Measurements from ENCODE around the gene CRYBA4.

The CRYBA4 gene

GRCh38 chr22:26586556-26587325 is 35.0 kb upstream of the CRYBA4 start:
- Mint-ChIP-seq H3K36me3 (ENCODE audit: insufficient read depth) (peaks cover 46% of the 10 kb centered on the region), H3K4me1 (peaks cover 57% of the 10 kb centered on the region), H3K27me3 (no peaks in the 10 kb centered on the region), H3K27ac (ENCODE audit: low read depth) (peak overlapping the region; percentile 73), H3K9me3 (no peaks in the 10 kb centered on the region), H3K4me3 (peak overlapping the region; percentile 73)
- DNase-seq (ENCODE audit: low spot score in 2 of 2) (peak in 1 of 2 donors; percentile 13), ATAC-seq (replicated peaks; ENCODE audit: extremely low read depth, poor library complexity, severe bottlenecking) (peak; percentile 43)

GRCh38 chr22:26587991-26588613 is 33.7 kb upstream of the CRYBA4 start:
- Mint-ChIP-seq H3K9me3 (no peaks in the 10 kb centered on the region), H3K27ac (ENCODE audit: low read depth) (peak overlapping the region; percentile 83), H3K36me3 (ENCODE audit: insufficient read depth) (peaks cover 43% of the 10 kb centered on the region), H3K4me1 (peaks cover 70% of the 10 kb centered on the region), H3K27me3 (no peaks in the 10 kb centered on the region), H3K4me3 (peak overlapping the region; percentile 91)
- no peak for ATAC-seq (replicated peaks; ENCODE audit: extremely low read depth, poor library complexity, severe bottlenecking)
- no peak for DNase-seq (ENCODE audit: low spot score in 2 of 2)

GRCh38 chr22:26588729-26589366 is 32.9 kb upstream of the CRYBA4 start:
- no peaks in the 10 kb centered on the region for H3K9me3 Mint-ChIP-seq
- ATAC-seq (replicated peaks; ENCODE audit: extremely low read depth, poor library complexity, severe bottlenecking) (no peak), DNase-seq (ENCODE audit: low spot score in 2 of 2) (no peak)
- H3K27ac Mint-ChIP-seq (ENCODE audit: low read depth): peak overlapping the region; percentile 83
- peaks cover 76% of the 10 kb centered on the region for H3K4me1 Mint-ChIP-seq
- no peaks in the 10 kb centered on the region for H3K27me3 Mint-ChIP-seq
- H3K36me3 Mint-ChIP-seq (ENCODE audit: insufficient read depth): peaks cover 37% of the 10 kb centered on the region
- H3K4me3 Mint-ChIP-seq: peak overlapping the region; percentile 91

GRCh38 chr22:26589367-26589844 is 32.4 kb upstream of the CRYBA4 start:
- no peaks in the 10 kb centered on the region for H3K9me3 Mint-ChIP-seq
- H3K27me3 Mint-ChIP-seq: no peaks in the 10 kb centered on the region
- ATAC-seq (replicated peaks; ENCODE audit: extremely low read depth, poor library complexity, severe bottlenecking) (no peak), DNase-seq (ENCODE audit: low spot score in 2 of 2) (peak in 1 of 2 donors; percentile 12)
- peaks cover 76% of the 10 kb centered on the region for H3K4me1 Mint-ChIP-seq
- H3K36me3 Mint-ChIP-seq (ENCODE audit: insufficient read depth): peaks cover 31% of the 10 kb centered on the region
- peak overlapping the region; percentile 83 for H3K27ac Mint-ChIP-seq (ENCODE audit: low read depth)
- H3K4me3 Mint-ChIP-seq: peak overlapping the region; percentile 91

GRCh38 chr22:26589845-26590736 is 31.7 kb upstream of the CRYBA4 start, which contains the start of gene TPST2:
Gene TPST2 (minus strand): TSS chr22:26590132. CDS start chr22:26541630, 48,502 bp downstream.
- peak within 1 kb of the TSS; percentile 91 for H3K4me3 Mint-ChIP-seq
- peak; percentile 63 to 67 for DNase-seq (ENCODE audit: low spot score in 2 of 2)
- peaks cover 72% of the 10 kb centered on the region for H3K4me1 Mint-ChIP-seq
- peak; percentile 69 for ATAC-seq (replicated peaks; ENCODE audit: extremely low read depth, poor library complexity, severe bottlenecking)
- H3K27me3 Mint-ChIP-seq: no peaks in the 10 kb centered on the region
- H3K36me3 Mint-ChIP-seq (ENCODE audit: insufficient read depth): peaks cover 26% of the 10 kb centered on the region
- peak within 1 kb of the TSS; percentile 83 for H3K27ac Mint-ChIP-seq (ENCODE audit: low read depth)
- H3K9me3 Mint-ChIP-seq: no peaks in the 10 kb centered on the region

GRCh38 chr22:26592421-26592891 is 29.3 kb upstream of the CRYBA4 start:
- H3K4me1 Mint-ChIP-seq: peaks cover 64% of the 10 kb centered on the region
- peak overlapping the region; percentile 70 for H3K4me3 Mint-ChIP-seq
- DNase-seq (ENCODE audit: low spot score in 2 of 2) (peak; percentile 28 to 61), ATAC-seq (replicated peaks; ENCODE audit: extremely low read depth, poor library complexity, severe bottlenecking) (peak; percentile 63)
- H3K27ac Mint-ChIP-seq (ENCODE audit: low read depth): peak overlapping the region; percentile 85
- H3K27me3 Mint-ChIP-seq: no peaks in the 10 kb centered on the region
- H3K36me3 Mint-ChIP-seq (ENCODE audit: insufficient read depth): peaks cover 17% of the 10 kb centered on the region
- no peaks in the 10 kb centered on the region for H3K9me3 Mint-ChIP-seq

- H3K36me3 Mint-ChIP-seq (ENCODE audit: insufficient read depth): peaks cover 13% of the 10 kb centered on the region
- no peaks in the 10 kb centered on the region for H3K27me3 Mint-ChIP-seq
- H3K4me3 Mint-ChIP-seq: peak overlapping the region; percentile 18
- DNase-seq (ENCODE audit: low spot score in 2 of 2) (no peak), ATAC-seq (replicated peaks; ENCODE audit: extremely low read depth, poor library complexity, severe bottlenecking) (no peak)
- peaks cover 65% of the 10 kb centered on the region for H3K4me1 Mint-ChIP-seq
- H3K27ac Mint-ChIP-seq (ENCODE audit: low read depth): peak overlapping the region; percentile 85
- H3K9me3 Mint-ChIP-seq: no peaks in the 10 kb centered on the region
Observed at GRCh38 chr22:26593763-26594162, 28.0 kb upstream of the CRYBA4 start.

- Mint-ChIP-seq H3K4me1 (peaks cover 70% of the 10 kb centered on the region), H3K36me3 (ENCODE audit: insufficient read depth) (peaks cover 7% of the 10 kb centered on the region), H3K9me3 (no peaks in the 10 kb centered on the region), H3K27ac (ENCODE audit: low read depth) (peak overlapping the region; percentile 97), H3K27me3 (no peaks in the 10 kb centered on the region), H3K4me3 (peak overlapping the region; percentile 54)
- peak; percentile 79 for ATAC-seq (replicated peaks; ENCODE audit: extremely low read depth, poor library complexity, severe bottlenecking)
- peak; percentile 35 to 56 for DNase-seq (ENCODE audit: low spot score in 2 of 2)
Observed at GRCh38 chr22:26597026-26597425, 24.7 kb upstream of the CRYBA4 start.

GRCh38 chr22:26597480-26597879 is 24.3 kb upstream of the CRYBA4 start:
- Mint-ChIP-seq H3K36me3 (ENCODE audit: insufficient read depth) (peaks cover 5% of the 10 kb centered on the region), H3K9me3 (no peaks in the 10 kb centered on the region), H3K27me3 (no peaks in the 10 kb centered on the region), H3K4me3 (peak overlapping the region; percentile 54), H3K4me1 (peaks cover 66% of the 10 kb centered on the region), H3K27ac (ENCODE audit: low read depth) (peak overlapping the region; percentile 97)
- ATAC-seq (replicated peaks; ENCODE audit: extremely low read depth, poor library complexity, severe bottlenecking) (no peak), DNase-seq (ENCODE audit: low spot score in 2 of 2) (no peak)

- Mint-ChIP-seq H3K36me3 (ENCODE audit: insufficient read depth) (peaks cover 2% of the 10 kb centered on the region), H3K27ac (ENCODE audit: low read depth) (no peak overlapping the region), H3K4me3 (no peak overlapping the region), H3K27me3 (no peaks in the 10 kb centered on the region), H3K9me3 (no peaks in the 10 kb centered on the region), H3K4me1 (peaks cover 52% of the 10 kb centered on the region)
- ATAC-seq (replicated peaks; ENCODE audit: extremely low read depth, poor library complexity, severe bottlenecking) (no peak), DNase-seq (ENCODE audit: low spot score in 2 of 2) (no peak)
Observed at GRCh38 chr22:26599505-26599904, 22.3 kb upstream of the CRYBA4 start.

GRCh38 chr22:26601726-26602125 is 20.0 kb upstream of the CRYBA4 start:
- H3K4me3 Mint-ChIP-seq: no peak overlapping the region
- no peaks in the 10 kb centered on the region for H3K27me3 Mint-ChIP-seq
- H3K9me3 Mint-ChIP-seq: no peaks in the 10 kb centered on the region
- peaks cover 4% of the 10 kb centered on the region for H3K36me3 Mint-ChIP-seq (ENCODE audit: insufficient read depth)
- peaks cover 53% of the 10 kb centered on the region for H3K4me1 Mint-ChIP-seq
- ATAC-seq (replicated peaks; ENCODE audit: extremely low read depth, poor library complexity, severe bottlenecking) (no peak), DNase-seq (ENCODE audit: low spot score in 2 of 2) (no peak)
- H3K27ac Mint-ChIP-seq (ENCODE audit: low read depth): no peak overlapping the region

- DNase-seq (ENCODE audit: low spot score in 2 of 2) (no peak), ATAC-seq (replicated peaks; ENCODE audit: extremely low read depth, poor library complexity, severe bottlenecking) (no peak)
- Mint-ChIP-seq H3K9me3 (no peaks in the 10 kb centered on the region), H3K27ac (ENCODE audit: low read depth) (no peak overlapping the region), H3K4me1 (peaks cover 49% of the 10 kb centered on the region), H3K27me3 (no peaks in the 10 kb centered on the region), H3K4me3 (no peak overlapping the region), H3K36me3 (ENCODE audit: insufficient read depth) (peaks cover 2% of the 10 kb centered on the region)
Observed at GRCh38 chr22:26602127-26602526, 19.6 kb upstream of the CRYBA4 start.
